SU-DHL-6 (cell line): ENCODE data around the gene COMMD7.

Source experiments
- EZH2phosphoT487 ChIP-seq: fragments of 200-600 bp; sonication (generic), shearing (Covaris generic); conservative IDR thresholded peaks from 2 replicates; pipeline ENCODE4 v1.6.1; 2018; ENCODE audit warnings: mild to moderate bottlenecking, antibody characterized with exemption, low read length, moderate library complexity, mixed read lengths
- TF ChIP-seq, protein P1 (sequence below): fragments of 200-600 bp; sonication (generic); IDR thresholded peaks from one replicate; pipeline ENCODE4 v1.5.1; 2017; ENCODE audit warnings: antibody characterized with exemption, mild to moderate bottlenecking, low read length, moderate library complexity; ENCODE audit not compliant: insufficient read depth, poor library complexity, severe bottlenecking

DNA sequence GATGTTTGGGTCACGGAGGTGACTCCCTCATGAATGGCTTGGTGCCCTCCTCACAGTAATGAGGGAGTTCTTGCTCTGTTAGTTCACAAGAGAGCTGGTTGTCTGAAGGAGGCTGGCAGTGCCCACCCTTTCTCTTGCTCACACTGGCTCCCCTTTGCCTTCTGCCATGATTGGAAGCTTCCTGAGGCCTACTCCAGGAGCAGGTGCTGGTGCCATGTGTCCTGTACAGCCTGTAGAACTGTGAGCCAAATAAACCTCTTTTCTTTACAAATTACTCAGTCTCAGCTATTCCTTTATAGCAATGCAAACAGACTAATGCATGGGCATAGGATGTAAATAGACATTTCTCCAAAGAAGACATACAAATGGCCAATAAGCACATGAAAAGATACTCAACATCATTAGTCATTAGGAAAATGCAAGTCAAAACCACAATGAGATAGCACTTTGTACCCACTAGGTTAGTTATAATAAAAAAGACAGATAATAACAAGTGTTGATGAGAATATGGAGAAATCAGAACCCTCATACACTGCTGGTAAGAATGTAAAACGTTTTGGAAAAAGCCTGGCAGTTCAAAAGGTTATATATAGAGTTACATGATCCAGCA, 87.3 kb downstream of the COMMD7 start:
- TF ChIP-seq, protein P1, sequence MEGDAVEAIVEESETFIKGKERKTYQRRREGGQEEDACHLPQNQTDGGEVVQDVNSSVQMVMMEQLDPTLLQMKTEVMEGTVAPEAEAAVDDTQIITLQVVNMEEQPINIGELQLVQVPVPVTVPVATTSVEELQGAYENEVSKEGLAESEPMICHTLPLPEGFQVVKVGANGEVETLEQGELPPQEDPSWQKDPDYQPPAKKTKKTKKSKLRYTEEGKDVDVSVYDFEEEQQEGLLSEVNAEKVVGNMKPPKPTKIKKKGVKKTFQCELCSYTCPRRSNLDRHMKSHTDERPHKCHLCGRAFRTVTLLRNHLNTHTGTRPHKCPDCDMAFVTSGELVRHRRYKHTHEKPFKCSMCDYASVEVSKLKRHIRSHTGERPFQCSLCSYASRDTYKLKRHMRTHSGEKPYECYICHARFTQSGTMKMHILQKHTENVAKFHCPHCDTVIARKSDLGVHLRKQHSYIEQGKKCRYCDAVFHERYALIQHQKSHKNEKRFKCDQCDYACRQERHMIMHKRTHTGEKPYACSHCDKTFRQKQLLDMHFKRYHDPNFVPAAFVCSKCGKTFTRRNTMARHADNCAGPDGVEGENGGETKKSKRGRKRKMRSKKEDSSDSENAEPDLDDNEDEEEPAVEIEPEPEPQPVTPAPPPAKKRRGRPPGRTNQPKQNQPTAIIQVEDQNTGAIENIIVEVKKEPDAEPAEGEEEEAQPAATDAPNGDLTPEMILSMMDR: no peak
- no peak for TF ChIP-seq EZH2phosphoT487
